ENCODE results near the gene LEMD3.

The LEMD3 gene

DNA sequence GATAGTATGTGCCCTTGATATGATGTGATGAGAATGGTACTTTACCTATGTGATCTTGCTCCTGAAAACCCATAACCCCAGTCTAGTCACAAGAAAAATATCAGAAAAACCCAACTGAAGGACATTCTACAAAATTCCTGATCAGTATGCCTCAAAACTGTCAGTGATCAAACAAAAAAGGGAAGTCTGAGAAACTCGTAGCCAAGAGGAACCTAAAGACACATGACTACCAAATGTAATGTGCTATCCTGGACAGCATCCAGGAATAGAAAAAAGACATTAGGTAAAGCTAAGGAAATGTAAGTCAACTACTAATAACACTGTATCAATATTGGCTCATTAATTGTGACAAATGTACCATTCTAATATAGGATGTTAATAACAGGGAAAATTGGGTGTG lies 44.1 kb upstream of the LEMD3 start:
- no peak for TF ChIP-seq HDGF (IDR thresholded peaks at IDR 0.05; ENCODE audit: borderline replicate concordance)
- no peak for TF ChIP-seq ELF4 (IDR thresholded peaks at IDR 0.05)
- TF ChIP-seq SP1 (IDR thresholded peaks at IDR 0.05): no peak
- no peak for TF ChIP-seq FOXM1 (IDR thresholded peaks at IDR 0.05; ENCODE audit: borderline replicate concordance)
- TF ChIP-seq TARDBP (IDR thresholded peaks at IDR 0.05): no peak
- TF ChIP-seq CTBP1 (IDR thresholded peaks at IDR 0.05; ENCODE audit: borderline replicate concordance): no peak
- no peak for TF ChIP-seq ZNF384 (IDR thresholded peaks at IDR 0.05)
- TF ChIP-seq L3MBTL2 (conservative IDR thresholded peaks at IDR 0.05): no peak
- no peak for TF ChIP-seq SUZ12 (IDR thresholded peaks at IDR 0.05)
- no peak for TF ChIP-seq ARNT (IDR thresholded peaks at IDR 0.05)
- no peak for TF ChIP-seq BHLHE40 (IDR thresholded peaks at IDR 0.05; ENCODE audit: borderline replicate concordance)
- TF ChIP-seq FOXK2 (IDR thresholded peaks at IDR 0.05): no peak
- TF ChIP-seq LEF1 (IDR thresholded peaks at IDR 0.05; ENCODE audit: borderline replicate concordance): no peak
- no peak for TF ChIP-seq FOXA1 (IDR thresholded peaks at IDR 0.05)
- no peak for TF ChIP-seq PKNOX1 (IDR thresholded peaks at IDR 0.05)
- TF ChIP-seq NFRKB (IDR thresholded peaks at IDR 0.05): no peak
- CTCF ChIA-PET: no interaction called here
- DNase-seq (ENCODE audit: extremely low spot score): no peak
- POLR2A ChIA-PET: no interaction called here

DNA sequence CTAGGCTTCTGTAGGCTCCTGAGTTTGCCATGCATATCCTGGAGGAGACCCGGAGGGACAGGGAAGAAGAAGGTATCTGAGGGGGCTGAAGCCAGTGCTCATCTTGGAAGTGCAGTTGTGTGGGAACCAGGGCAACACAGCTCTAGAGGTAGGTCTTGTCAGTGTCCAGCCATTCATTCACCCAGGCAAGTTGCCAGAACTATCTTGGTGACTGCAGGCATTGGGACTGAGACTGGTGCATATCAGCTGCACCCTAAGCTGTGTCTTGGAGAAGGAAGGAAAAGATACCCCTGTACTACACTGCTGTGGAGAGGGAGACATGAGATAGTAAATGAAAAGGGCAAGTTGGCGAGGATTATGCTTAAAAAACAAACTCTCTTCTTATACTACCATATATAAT lies 43.4 kb upstream of the LEMD3 start:
- TF ChIP-seq ELF4 (IDR thresholded peaks at IDR 0.05) (no peak), LEF1 (IDR thresholded peaks at IDR 0.05; ENCODE audit: borderline replicate concordance) (no peak), CTBP1 (IDR thresholded peaks at IDR 0.05; ENCODE audit: borderline replicate concordance) (no peak), FOXM1 (IDR thresholded peaks at IDR 0.05; ENCODE audit: borderline replicate concordance) (no peak), SP1 (IDR thresholded peaks at IDR 0.05) (no peak), ZNF384 (IDR thresholded peaks at IDR 0.05) (no peak), BHLHE40 (IDR thresholded peaks at IDR 0.05; ENCODE audit: borderline replicate concordance) (no peak), NFRKB (IDR thresholded peaks at IDR 0.05) (no peak), FOXK2 (IDR thresholded peaks at IDR 0.05) (no peak), L3MBTL2 (conservative IDR thresholded peaks at IDR 0.05) (no peak), HDGF (IDR thresholded peaks at IDR 0.05; ENCODE audit: borderline replicate concordance) (no peak), TARDBP (IDR thresholded peaks at IDR 0.05) (no peak)
- ChIA-PET CTCF (no interaction called here), POLR2A (no interaction called here)
- DNase-seq (ENCODE audit: extremely low spot score): no peak

DNA sequence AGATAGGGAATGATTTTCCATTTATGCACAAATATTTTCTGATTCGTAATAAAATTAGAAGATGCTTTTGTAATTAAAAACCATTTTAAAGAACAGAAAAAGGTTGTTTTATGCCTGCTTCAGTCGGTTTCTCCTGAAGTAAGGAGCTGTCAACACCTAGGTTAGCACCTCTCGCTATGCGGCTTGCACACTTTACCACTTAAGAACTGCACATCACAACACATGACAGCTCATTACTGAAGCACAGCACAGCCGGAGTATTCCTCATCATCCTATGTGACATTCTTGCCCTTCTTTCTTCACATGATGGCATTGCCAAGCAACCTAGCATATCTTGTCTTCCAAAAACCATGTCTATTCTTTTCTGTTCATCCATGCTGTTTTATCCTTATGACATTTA lies 42.9 kb upstream of the LEMD3 start:
- POLR2A ChIA-PET: no interaction called here
- CTCF ChIA-PET: no interaction called here
- no peak for DNase-seq (ENCODE audit: extremely low spot score)

DNA sequence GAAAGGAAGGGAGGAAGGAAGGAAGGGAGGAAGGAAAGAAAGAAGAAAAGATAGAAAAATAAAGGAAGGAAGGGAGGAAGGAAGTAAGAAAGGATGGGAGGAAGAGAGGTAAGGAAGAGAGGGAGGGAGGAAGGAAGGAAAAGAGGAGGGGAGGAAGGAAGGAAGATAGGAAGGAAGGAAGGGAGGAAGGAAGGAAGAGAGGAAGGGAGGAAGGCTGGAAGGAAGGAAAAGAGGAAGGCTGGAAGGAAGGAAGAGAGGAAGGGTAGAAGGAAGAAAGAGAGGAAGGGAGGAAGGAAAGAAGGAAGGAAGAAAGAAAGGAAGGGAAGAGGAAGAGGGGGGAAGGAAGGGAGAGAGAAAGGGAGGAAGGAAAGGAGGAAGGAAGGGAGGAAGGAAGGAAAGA lies 35.5 kb upstream of the LEMD3 start:
- DNase-seq (ENCODE audit: extremely low spot score): no peak
- no peak for TF ChIP-seq SP1 (IDR thresholded peaks at IDR 0.05)
- ChIA-PET POLR2A (no interaction called here), CTCF (no interaction called here)

More for the DNA sequence above, 42.9 kb upstream of the LEMD3 start:
- TF ChIP-seq CTBP1 (IDR thresholded peaks at IDR 0.05; ENCODE audit: borderline replicate concordance): no peak
- no peak for TF ChIP-seq PKNOX1 (IDR thresholded peaks at IDR 0.05)
- no peak for TF ChIP-seq FOXA1 (IDR thresholded peaks at IDR 0.05)
- no peak for TF ChIP-seq ARNT (IDR thresholded peaks at IDR 0.05)
- no peak for TF ChIP-seq FOXM1 (IDR thresholded peaks at IDR 0.05; ENCODE audit: borderline replicate concordance)
- TF ChIP-seq L3MBTL2 (conservative IDR thresholded peaks at IDR 0.05): no peak
- no peak for TF ChIP-seq BHLHE40 (IDR thresholded peaks at IDR 0.05; ENCODE audit: borderline replicate concordance)
- no peak for TF ChIP-seq HDGF (IDR thresholded peaks at IDR 0.05; ENCODE audit: borderline replicate concordance)
- no peak for TF ChIP-seq SP1 (IDR thresholded peaks at IDR 0.05)
- TF ChIP-seq TARDBP (IDR thresholded peaks at IDR 0.05): no peak

DNA sequence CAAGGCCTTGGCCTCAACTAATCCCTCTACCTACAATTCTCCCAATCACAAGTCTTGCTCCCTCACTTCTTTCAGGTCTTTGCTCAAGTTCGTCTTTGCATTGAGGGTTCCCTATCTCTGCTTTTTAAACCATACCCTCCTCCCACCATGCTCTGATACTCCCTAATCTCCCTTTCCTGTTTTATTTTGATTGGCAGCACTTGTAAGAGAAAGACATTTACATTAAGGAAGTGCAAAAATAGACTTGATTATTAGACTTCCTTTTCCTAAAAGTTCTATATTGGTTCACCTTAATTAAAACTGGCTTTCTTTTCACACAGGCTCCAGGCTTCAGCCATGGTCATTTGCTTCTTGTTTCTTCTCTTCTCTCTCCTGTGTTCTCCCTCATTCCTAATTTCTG lies 30.0 kb upstream of the LEMD3 start:
- ChIA-PET POLR2A (no interaction called here), CTCF (interaction anchor here (0.7 kb wide), 1 partner anchor 16 kb away, joined by 8 read pairs; no protein-coding TSS in a partner anchor)
- no peak for TF ChIP-seq SUZ12 (IDR thresholded peaks at IDR 0.05)
- TF ChIP-seq FOXK2 (IDR thresholded peaks at IDR 0.05): no peak
- TF ChIP-seq BHLHE40 (IDR thresholded peaks at IDR 0.05; ENCODE audit: borderline replicate concordance): no peak
- no peak for TF ChIP-seq NFRKB (IDR thresholded peaks at IDR 0.05)
- TF ChIP-seq ELF4 (IDR thresholded peaks at IDR 0.05): no peak
- no peak for TF ChIP-seq ZNF384 (IDR thresholded peaks at IDR 0.05)
- TF ChIP-seq PKNOX1 (IDR thresholded peaks at IDR 0.05): no peak
- TF ChIP-seq HDGF (IDR thresholded peaks at IDR 0.05; ENCODE audit: borderline replicate concordance): no peak
- no peak for TF ChIP-seq ARNT (IDR thresholded peaks at IDR 0.05)
- TF ChIP-seq LEF1 (IDR thresholded peaks at IDR 0.05; ENCODE audit: borderline replicate concordance): no peak
- TF ChIP-seq SP1 (IDR thresholded peaks at IDR 0.05): no peak
- no peak for TF ChIP-seq FOXA1 (IDR thresholded peaks at IDR 0.05)
- TF ChIP-seq FOXM1 (IDR thresholded peaks at IDR 0.05; ENCODE audit: borderline replicate concordance): no peak
- no peak for TF ChIP-seq CTBP1 (IDR thresholded peaks at IDR 0.05; ENCODE audit: borderline replicate concordance)
- TF ChIP-seq TARDBP (IDR thresholded peaks at IDR 0.05): no peak
- no peak for TF ChIP-seq L3MBTL2 (conservative IDR thresholded peaks at IDR 0.05)
- no peak for DNase-seq (ENCODE audit: extremely low spot score)

- ChIA-PET CTCF (no interaction called here), POLR2A (no interaction called here)
- TF ChIP-seq NFRKB (IDR thresholded peaks at IDR 0.05): no peak
- no peak for TF ChIP-seq FOXK2 (IDR thresholded peaks at IDR 0.05)
- no peak for TF ChIP-seq LEF1 (IDR thresholded peaks at IDR 0.05; ENCODE audit: borderline replicate concordance)
- no peak for TF ChIP-seq L3MBTL2 (conservative IDR thresholded peaks at IDR 0.05)
- no peak for TF ChIP-seq ELF4 (IDR thresholded peaks at IDR 0.05)
- no peak for TF ChIP-seq BHLHE40 (IDR thresholded peaks at IDR 0.05; ENCODE audit: borderline replicate concordance)
- no peak for TF ChIP-seq TARDBP (IDR thresholded peaks at IDR 0.05)
- TF ChIP-seq HDGF (IDR thresholded peaks at IDR 0.05; ENCODE audit: borderline replicate concordance): no peak
- TF ChIP-seq CTBP1 (IDR thresholded peaks at IDR 0.05; ENCODE audit: borderline replicate concordance): no peak
- TF ChIP-seq PKNOX1 (IDR thresholded peaks at IDR 0.05): no peak
- no peak for TF ChIP-seq FOXA1 (IDR thresholded peaks at IDR 0.05)
- TF ChIP-seq SP1 (IDR thresholded peaks at IDR 0.05): no peak
- TF ChIP-seq ARNT (IDR thresholded peaks at IDR 0.05): no peak
- TF ChIP-seq SUZ12 (IDR thresholded peaks at IDR 0.05): no peak
- no peak for TF ChIP-seq ZNF384 (IDR thresholded peaks at IDR 0.05)
- no peak for TF ChIP-seq FOXM1 (IDR thresholded peaks at IDR 0.05; ENCODE audit: borderline replicate concordance)
- no peak for DNase-seq (ENCODE audit: extremely low spot score)
Measured at GRCh38 chr12:65140738-65141137, 28.6 kb upstream of the LEMD3 start.
